Neural progenitor cell (in vitro differentiated cells): Measurements from ENCODE around the gene DPT. TPM values are rescaled to one million over a fixed set of nuclear protein-coding genes. Genes with fewer than 3 reads are reported as not detected.

ENCODE experiments used
- DNase-seq: peaks from one replicate; pipeline ENCODE4 v3.0.0-alpha.2; 2016; ENCODE audit warnings: low spot score
- H2AFZ ChIP-seq: fragments of 200-600 bp; sonication (generic); replicated peaks from 2 replicates; pipeline ENCODE4 v1.6.1; 2016; ENCODE audit warnings: antibody characterized with exemption
- H3F3A ChIP-seq: fragments of 200-600 bp; sonication (generic); 2 replicates; pipeline ENCODE4 v1.6.1; 2016; ENCODE audit warnings: antibody characterized with exemption, low read depth
- H3K27ac ChIP-seq: fragments of 200-600 bp; sonication (generic); 2 replicates; pipeline ENCODE4 v1.5.1; 2016; ENCODE audit warnings: mild to moderate bottlenecking
- H3K27me3 ChIP-seq: fragments of 200-600 bp; sonication (generic); 2 replicates; pipeline ENCODE4 v1.6.1; 2016; ENCODE audit warnings: mild to moderate bottlenecking, moderate library complexity
- H3K36me3 ChIP-seq: fragments of 200-600 bp; sonication (generic); 2 replicates; pipeline ENCODE4 v1.5.1; 2016
- H3K4me1 ChIP-seq: fragments of 200-600 bp; sonication (generic); 2 replicates; pipeline ENCODE4 v1.6.1; 2016; ENCODE audit warnings: mixed run types
- H3K4me2 ChIP-seq: fragments of 200-600 bp; sonication (generic); 2 replicates; pipeline ENCODE4 v1.6.1; 2016
- H3K4me3 ChIP-seq: fragments of 200-600 bp; sonication (generic); 2 replicates; pipeline ENCODE4 v1.5.1; 2016
- H3K79me2 ChIP-seq: fragments of 200-600 bp; sonication (generic); 2 replicates; pipeline ENCODE4 v1.6.1; 2016; ENCODE audit warnings: low read depth
- H3K9ac ChIP-seq: fragments of 200-600 bp; sonication (generic); 2 replicates; pipeline ENCODE4 v1.6.1; 2016
- H3K9me3 ChIP-seq: fragments of 200-600 bp; sonication (generic); 2 replicates; pipeline ENCODE4 v1.5.1; 2016; ENCODE audit warnings: low read depth
- H4K20me1 ChIP-seq: fragments of 200-600 bp; sonication (generic); 2 replicates; pipeline ENCODE4 v1.6.1; 2016; ENCODE audit warnings: low read depth
- H3K27ac Mint-ChIP-seq: 3 replicates; pipeline ENCODE4 v1.8.0; 2021; ENCODE audit warnings: mixed read lengths
- H3K27me3 Mint-ChIP-seq: 2 replicates; pipeline ENCODE4 v1.8.0; 2022; ENCODE audit warnings: low read depth, mild to moderate bottlenecking, inconsistent platforms, moderate library complexity, mixed read lengths; ENCODE audit not compliant: insufficient read depth
- H3K36me3 Mint-ChIP-seq: 3 replicates; pipeline ENCODE4 v1.8.0; 2021; ENCODE audit warnings: mixed read lengths
- H3K4me1 Mint-ChIP-seq: 3 replicates; pipeline ENCODE4 v1.8.0; 2021; ENCODE audit warnings: mixed read lengths
- H3K4me3 Mint-ChIP-seq: 3 replicates; pipeline ENCODE4 v1.8.0; 2021; ENCODE audit warnings: mild to moderate bottlenecking, moderate library complexity, mixed read lengths
- H3K9me3 Mint-ChIP-seq: 3 replicates; pipeline ENCODE4 v1.8.0; 2020; ENCODE audit warnings: mixed read lengths
- CTCF ChIP-seq: fragments of 200-600 bp; sonication (generic); IDR thresholded peaks from 2 replicates; pipeline ENCODE4 v1.5.1; 2017; ENCODE audit warnings: antibody characterized with exemption, mild to moderate bottlenecking
- EZH2 ChIP-seq: fragments of 200-600 bp; sonication (generic); IDR thresholded peaks from 2 replicates; pipeline ENCODE4 v1.6.1; 2017; ENCODE audit warnings: antibody characterized with exemption, mild to moderate bottlenecking, moderate library complexity
- EZH2phosphoT487 ChIP-seq: fragments of 200-600 bp; sonication (generic); IDR thresholded peaks from 2 replicates; pipeline ENCODE4 v1.6.1; 2017; ENCODE audit warnings: antibody characterized with exemption
- total RNA-seq: library from RNA; depleted of rRNA; stranded (reverse); fragments of >200 nt; gene quantifications from 2 replicates; pipeline ENCODE4 v1.2.3, GENCODE V29; 2015; ENCODE audit warnings: low replicate concordance

Gene DPT
- total RNA-seq, 1 donor from 2014 or later = not detected

- no peaks in the 10 kb centered on the region for H3K27me3 Mint-ChIP-seq
- H3K9ac ChIP-seq = no peak overlapping the region
- no peaks in the 10 kb centered on the region for H3K36me3 Mint-ChIP-seq
- no peaks in the 10 kb centered on the region for H3K27me3 ChIP-seq
- H3K9me3 Mint-ChIP-seq = peaks cover 6% of the 10 kb centered on the region
- H3K79me2 ChIP-seq = no peaks in the 10 kb centered on the region
- no peak overlapping the region for H3K27ac ChIP-seq
- no peak overlapping the region for H3K4me3 ChIP-seq
- no peak overlapping the region for H3K4me2 ChIP-seq
- no peak overlapping the region for H3K4me3 Mint-ChIP-seq
- DNase-seq = no peak
- H3K4me1 ChIP-seq = no peaks in the 10 kb centered on the region
- TF ChIP-seq EZH2phosphoT487 = no peak
- no peak for TF ChIP-seq EZH2
- no peak for TF ChIP-seq CTCF
- no peak overlapping the region for H3K27ac Mint-ChIP-seq
- H2AFZ ChIP-seq = no peak overlapping the region
- H4K20me1 ChIP-seq = no peaks in the 10 kb centered on the region
- no peaks in the 10 kb centered on the region for H3K4me1 Mint-ChIP-seq
- H3F3A ChIP-seq = no peaks in the 10 kb centered on the region
- H3K9me3 ChIP-seq = no peaks in the 10 kb centered on the region
- H3K36me3 ChIP-seq = no peaks in the 10 kb centered on the region
These were observed 63.0 kb downstream of the DPT start for GRCh38 chr1:168665975-168666374.

- Histone ChIP-seq H4K20me1 (no peaks in the 10 kb centered on the region), H3K4me3 (no peak overlapping the region), H3F3A (no peaks in the 10 kb centered on the region), H2AFZ (no peak overlapping the region), H3K27ac (no peak overlapping the region), H3K4me2 (no peak overlapping the region), H3K79me2 (no peaks in the 10 kb centered on the region), H3K36me3 (no peaks in the 10 kb centered on the region), H3K4me1 (no peaks in the 10 kb centered on the region), H3K9ac (no peak overlapping the region), H3K9me3 (no peaks in the 10 kb centered on the region), H3K27me3 (no peaks in the 10 kb centered on the region)
- Mint-ChIP-seq H3K27me3 (no peaks in the 10 kb centered on the region), H3K36me3 (no peaks in the 10 kb centered on the region), H3K9me3 (peaks cover 6% of the 10 kb centered on the region), H3K4me3 (no peak overlapping the region), H3K27ac (no peak overlapping the region), H3K4me1 (no peaks in the 10 kb centered on the region)
- DNase-seq = no peak
- TF ChIP-seq EZH2 (no peak), CTCF (no peak), EZH2phosphoT487 (no peak)
These were observed 64.8 kb downstream of the DPT start for GRCh38 chr1:168664069-168664834.

- no peak overlapping the region for H3K4me3 ChIP-seq
- H3K4me3 Mint-ChIP-seq = no peak overlapping the region
- H3K4me1 Mint-ChIP-seq = no peaks in the 10 kb centered on the region
- no peak for DNase-seq
- no peak overlapping the region for H3K27ac ChIP-seq
- no peaks in the 10 kb centered on the region for H3K9me3 Mint-ChIP-seq
- H3K79me2 ChIP-seq = no peaks in the 10 kb centered on the region
- H3K27ac Mint-ChIP-seq = no peak overlapping the region
- H3K9ac ChIP-seq = no peak overlapping the region
- H3K36me3 Mint-ChIP-seq = no peaks in the 10 kb centered on the region
- no peak overlapping the region for H3K4me2 ChIP-seq
- H3K36me3 ChIP-seq = no peaks in the 10 kb centered on the region
- TF ChIP-seq EZH2phosphoT487 (no peak), EZH2 (no peak), CTCF (no peak)
- H4K20me1 ChIP-seq = no peaks in the 10 kb centered on the region
- no peaks in the 10 kb centered on the region for H3K9me3 ChIP-seq
- H3K27me3 Mint-ChIP-seq = peaks cover 2% of the 10 kb centered on the region
- H2AFZ ChIP-seq = no peak overlapping the region
- H3F3A ChIP-seq = no peaks in the 10 kb centered on the region
- H3K4me1 ChIP-seq = no peaks in the 10 kb centered on the region
- H3K27me3 ChIP-seq = no peaks in the 10 kb centered on the region
These were observed 72.5 kb downstream of the DPT start for GRCh38 chr1:168656485-168656884.
